Lower lobe of right lung (tissue), 2 donors: ENCODE data around the gene LHPP. TPM values are rescaled to one million over a fixed set of nuclear protein-coding genes. Genes with fewer than 3 reads are reported as not detected.

Experiments used
- ATAC-seq, 2 donors: fragments of 200-7000 bp; cut with Tn5 transposase; one replicate each; pipeline ENCODE4 v1.9.1; 2020 to 2022; ENCODE audit warnings: mild to moderate bottlenecking in 2 of 2, moderate library complexity in 2 of 2
- DNase-seq: peaks from one replicate; pipeline ENCODE4 v3.0.0-alpha.2; 2020
- H3K27ac ChIP-seq: fragments of 200-600 bp; one replicate; pipeline ENCODE4 v1.8.0; 2022
- H3K27me3 ChIP-seq: fragments of 200-600 bp; one replicate; pipeline ENCODE4 v1.8.0; 2022; ENCODE audit warnings: low read depth
- H3K36me3 ChIP-seq: fragments of 200-600 bp; one replicate; pipeline ENCODE4 v1.8.0; 2022; ENCODE audit warnings: mild to moderate bottlenecking
- H3K4me1 ChIP-seq: fragments of 200-600 bp; one replicate; pipeline ENCODE4 v1.8.0; 2022
- H3K4me3 ChIP-seq: fragments of 200-600 bp; one replicate; pipeline ENCODE4 v1.8.0; 2022; ENCODE audit warnings: mild to moderate bottlenecking
- H3K9me3 ChIP-seq: fragments of 200-600 bp; one replicate; pipeline ENCODE4 v1.8.0; 2022
- intact Hi-C: fragments of 100-400 bp; cut with DNase I; formaldehyde crosslinking; loops from one replicate; pipeline ENCODE4 v1.11.0; 2022
- total RNA-seq: library from RNA; stranded (reverse); fragmentation: NEBNext Ultra II Directional; extraction: Animal tissue kit (Norgen Biotek cat#: 25700); gene quantifications from one replicate; pipeline ENCODE4 v1.2.1, GENCODE V29; 2021
- TF ChIP-seq, protein P1 (sequence below): fragments of 200-600 bp; IDR thresholded peaks from one replicate; pipeline ENCODE4 v1.8.0; 2022; ENCODE audit warnings: antibody characterized with exemption, mild to moderate bottlenecking
- donor health status: DM: no; HTN: yes; CAD: no; lungs with severe emphysema.

The LHPP gene
- total RNA-seq, 1 donor from 2014 or later = 17.8 TPM

DNA sequence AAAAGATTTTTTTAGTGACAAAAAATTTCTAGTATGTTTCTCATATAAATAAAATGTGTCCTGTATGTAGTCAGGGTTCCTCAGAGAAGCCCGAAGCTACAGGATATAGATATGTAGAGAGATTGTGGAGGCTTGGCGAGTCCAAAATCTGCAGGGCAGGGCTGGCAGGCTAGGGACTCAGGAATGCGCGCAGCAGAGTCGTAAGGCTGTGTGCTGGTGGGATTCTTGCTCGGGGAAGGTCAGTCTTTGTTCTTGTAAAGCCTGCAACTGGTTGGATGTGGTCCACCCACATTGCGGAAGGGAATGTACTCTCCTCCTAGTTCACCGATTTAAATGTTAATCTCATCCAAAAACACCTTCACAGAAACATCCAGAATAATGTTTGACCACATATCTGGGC is 30.6 kb downstream of the LHPP start:
- TF ChIP-seq, protein P1, sequence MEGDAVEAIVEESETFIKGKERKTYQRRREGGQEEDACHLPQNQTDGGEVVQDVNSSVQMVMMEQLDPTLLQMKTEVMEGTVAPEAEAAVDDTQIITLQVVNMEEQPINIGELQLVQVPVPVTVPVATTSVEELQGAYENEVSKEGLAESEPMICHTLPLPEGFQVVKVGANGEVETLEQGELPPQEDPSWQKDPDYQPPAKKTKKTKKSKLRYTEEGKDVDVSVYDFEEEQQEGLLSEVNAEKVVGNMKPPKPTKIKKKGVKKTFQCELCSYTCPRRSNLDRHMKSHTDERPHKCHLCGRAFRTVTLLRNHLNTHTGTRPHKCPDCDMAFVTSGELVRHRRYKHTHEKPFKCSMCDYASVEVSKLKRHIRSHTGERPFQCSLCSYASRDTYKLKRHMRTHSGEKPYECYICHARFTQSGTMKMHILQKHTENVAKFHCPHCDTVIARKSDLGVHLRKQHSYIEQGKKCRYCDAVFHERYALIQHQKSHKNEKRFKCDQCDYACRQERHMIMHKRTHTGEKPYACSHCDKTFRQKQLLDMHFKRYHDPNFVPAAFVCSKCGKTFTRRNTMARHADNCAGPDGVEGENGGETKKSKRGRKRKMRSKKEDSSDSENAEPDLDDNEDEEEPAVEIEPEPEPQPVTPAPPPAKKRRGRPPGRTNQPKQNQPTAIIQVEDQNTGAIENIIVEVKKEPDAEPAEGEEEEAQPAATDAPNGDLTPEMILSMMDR = no peak
- H3K4me1 ChIP-seq = no peaks in the 10 kb centered on the region
- H3K27ac ChIP-seq = no peak overlapping the region
- H3K27me3 ChIP-seq = no peaks in the 10 kb centered on the region
- intact Hi-C loops = no loop called here
- H3K4me3 ChIP-seq = no peak overlapping the region
- H3K36me3 ChIP-seq = peaks cover 4% of the 10 kb centered on the region
- peaks cover 2% of the 10 kb centered on the region for H3K9me3 ChIP-seq
- DNase-seq (no peak), ATAC-seq (no peak)

DNA sequence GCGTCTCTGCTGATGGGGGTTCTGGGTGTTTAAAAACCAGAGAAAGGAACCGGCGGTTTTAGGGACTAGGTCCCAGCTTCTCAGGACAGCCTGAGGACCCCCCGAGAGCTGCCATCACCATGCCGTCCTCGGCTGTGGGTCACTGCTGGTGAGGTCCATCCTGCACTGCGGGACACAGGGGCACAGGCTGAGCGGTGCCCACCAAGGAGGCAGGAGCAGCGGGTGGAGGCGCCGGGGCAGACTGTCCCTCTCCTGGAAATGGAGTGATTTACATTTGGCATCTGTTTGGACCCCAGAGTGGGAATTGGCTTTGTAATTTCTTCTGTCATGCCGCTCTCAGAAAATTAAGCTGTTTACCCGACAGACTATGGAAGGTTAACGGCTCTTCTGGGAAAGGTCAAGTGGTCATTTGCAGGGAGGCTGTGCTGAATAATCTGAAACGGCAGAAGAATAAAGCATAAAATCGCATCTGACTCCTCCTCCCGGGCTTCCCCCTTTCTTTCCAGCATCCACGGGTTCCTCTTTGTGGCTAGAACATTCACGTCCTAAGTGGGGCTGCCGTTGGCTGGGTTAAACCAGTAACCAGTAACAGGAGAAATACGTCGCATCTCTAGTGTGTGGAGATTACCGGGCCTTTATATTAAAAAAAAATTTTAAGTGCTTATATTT is 31.7 kb downstream of the LHPP start:
- Histone ChIP-seq H3K27ac (no peak overlapping the region), H3K4me3 (no peak overlapping the region), H3K4me1 (no peaks in the 10 kb centered on the region), H3K9me3 (no peaks in the 10 kb centered on the region), H3K36me3 (peaks cover 4% of the 10 kb centered on the region), H3K27me3 (no peaks in the 10 kb centered on the region)
- DNase-seq (peak; percentile 30), ATAC-seq (peak; percentile 47 to 65)
- intact Hi-C loops = no loop called here
- TF ChIP-seq, protein P1 = no peak

DNA sequence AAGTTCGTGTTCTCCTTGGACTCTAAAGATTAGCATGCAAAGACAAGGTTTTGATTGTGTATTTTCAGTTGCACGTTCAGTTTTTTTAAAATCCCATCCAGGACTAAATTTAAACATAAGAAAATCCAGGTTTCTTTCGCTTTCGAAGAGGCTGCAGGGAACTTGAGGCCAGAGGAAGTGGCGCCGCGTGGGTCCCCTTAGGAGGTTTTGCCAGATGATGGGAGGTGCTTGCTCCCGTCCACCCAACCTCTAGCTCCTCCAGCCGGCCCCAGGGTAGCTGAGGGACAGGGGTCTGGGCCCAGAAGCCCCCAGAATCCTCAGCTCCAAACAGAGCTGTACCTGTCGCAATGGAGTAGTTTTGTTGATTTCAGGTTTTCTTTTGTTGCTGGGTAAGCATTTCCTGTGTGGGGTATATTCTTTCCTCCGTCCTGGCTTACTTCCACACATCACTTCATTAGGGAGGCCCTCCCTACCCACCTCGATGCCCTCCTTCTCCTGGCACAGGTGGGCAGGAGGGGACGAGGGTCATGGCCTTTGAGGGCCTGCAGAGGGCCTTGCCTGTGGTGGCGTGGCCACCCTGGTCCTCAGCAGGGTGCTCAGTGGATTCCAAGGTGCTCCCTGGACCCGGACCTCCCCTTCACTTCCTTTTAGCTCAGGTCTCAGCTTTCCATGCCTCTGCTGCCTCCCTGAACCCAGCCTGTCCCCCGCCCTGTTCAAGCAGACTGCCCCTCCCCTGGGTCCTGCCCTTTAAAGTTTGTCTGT is 32.6 kb downstream of the LHPP start:
- H3K27me3 ChIP-seq = no peaks in the 10 kb centered on the region
- no peak overlapping the region for H3K27ac ChIP-seq
- ATAC-seq (peak; percentile 16 to 49), DNase-seq (peak; percentile 53)
- H3K36me3 ChIP-seq = no peaks in the 10 kb centered on the region
- no peaks in the 10 kb centered on the region for H3K4me1 ChIP-seq
- no peak overlapping the region for H3K4me3 ChIP-seq
- intact Hi-C loops = no loop called here
- H3K9me3 ChIP-seq = no peaks in the 10 kb centered on the region
- TF ChIP-seq, protein P1 = no peak

DNA sequence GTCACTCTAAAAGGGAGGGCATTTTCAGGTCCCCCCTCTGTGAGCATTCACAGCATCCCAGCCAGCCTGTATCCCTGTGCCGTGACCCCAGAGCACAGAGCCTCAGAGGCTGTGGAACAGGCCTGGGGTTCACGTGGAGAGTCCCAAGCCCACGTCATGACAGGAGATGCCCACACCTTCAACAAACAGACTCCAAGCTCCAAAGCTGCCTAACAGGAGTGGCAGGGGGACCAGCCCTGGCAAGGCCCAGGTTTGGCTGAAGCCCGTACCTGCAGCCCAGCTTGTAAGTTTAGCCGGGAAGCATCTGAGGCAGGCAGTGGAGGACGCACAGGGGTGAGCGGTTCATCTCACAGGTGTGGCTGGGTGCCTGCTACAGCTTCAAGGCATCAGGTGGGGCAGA is 33.5 kb downstream of the LHPP start:
- ATAC-seq = no peak

GRCh38 chr10:124495725-124496124 is 34.1 kb downstream of the LHPP start:
- no peak for ATAC-seq
- DNase-seq = no peak
- intact Hi-C loops = no loop called here
- Histone ChIP-seq H3K36me3 (no peaks in the 10 kb centered on the region), H3K4me3 (no peak overlapping the region), H3K9me3 (no peaks in the 10 kb centered on the region), H3K27ac (no peak overlapping the region), H3K4me1 (no peaks in the 10 kb centered on the region), H3K27me3 (no peaks in the 10 kb centered on the region)
- TF ChIP-seq, protein P1 = no peak

More for the DNA sequence above, 33.5 kb downstream of the LHPP start:
- DNase-seq = no peak
- Histone ChIP-seq H3K4me1 (no peaks in the 10 kb centered on the region), H3K27ac (no peak overlapping the region), H3K4me3 (no peak overlapping the region), H3K27me3 (no peaks in the 10 kb centered on the region), H3K36me3 (no peaks in the 10 kb centered on the region), H3K9me3 (no peaks in the 10 kb centered on the region)
- intact Hi-C loops = no loop called here
- TF ChIP-seq, protein P1 = no peak
